ENCODE results near the gene SLC2A10.
"Not testable (repeated sequence)": the region's sequence is repeated elsewhere in the genome, so short reads cannot be mapped to it uniquely, and the experiment has no call there.

Gene SLC2A10

GRCh38 chr20:46709459-46710152 is at the start of gene SLC2A10:
Gene SLC2A10, plus strand, starts transcription at chr20:46709649. Its CDS starts 88 bp downstream, at chr20:46709737.
- no peak for DNase-seq

GRCh38 chr20:46660487-46660886 is 49.0 kb upstream of the SLC2A10 start:
- no peak for DNase-seq

GRCh38 chr20:46661659-46662058 is 47.8 kb upstream of the SLC2A10 start:
- no peak for DNase-seq

GRCh38 chr20:46663531-46663930 is 45.9 kb upstream of the SLC2A10 start:
- no peak for DNase-seq

- DNase-seq, result no peak
Observed at GRCh38 chr20:46665602-46666001, 43.8 kb upstream of the SLC2A10 start.

- no peak for DNase-seq
Observed at GRCh38 chr20:46666306-46666705, 43.1 kb upstream of the SLC2A10 start.

- DNase-seq, result no peak
Observed at GRCh38 chr20:46666818-46667515, 42.5 kb upstream of the SLC2A10 start.

- no peak for DNase-seq
Observed at GRCh38 chr20:46670228-46670584, 39.2 kb upstream of the SLC2A10 start.

GRCh38 chr20:46670585-46671584 is 38.6 kb upstream of the SLC2A10 start:
- DNase-seq, result no peak

- DNase-seq, result no peak
Observed at GRCh38 chr20:46671866-46672542, 37.4 kb upstream of the SLC2A10 start.

- DNase-seq, result no peak
Observed at GRCh38 chr20:46672543-46673148, 36.8 kb upstream of the SLC2A10 start.

GRCh38 chr20:46673394-46674252 is 35.8 kb upstream of the SLC2A10 start:
- no peak for DNase-seq

GRCh38 chr20:46674253-46675083 is 35.0 kb upstream of the SLC2A10 start:
- DNase-seq, result no peak

GRCh38 chr20:46676649-46677316 is 32.7 kb upstream of the SLC2A10 start:
- not testable (repeated sequence) for DNase-seq

- no peak for DNase-seq
Observed at GRCh38 chr20:46677608-46678007, 31.8 kb upstream of the SLC2A10 start.

GRCh38 chr20:46678516-46678915 is 30.9 kb upstream of the SLC2A10 start:
- DNase-seq, result no peak

GRCh38 chr20:46680684-46681031 is 28.8 kb upstream of the SLC2A10 start:
- DNase-seq, result no peak

GRCh38 chr20:46681032-46681854 is 28.2 kb upstream of the SLC2A10 start:
- DNase-seq, result no peak

Data from NCI-H187 treated with DMSO at 0.1 percent for 48 hours (cell line).